ENCODE results near the gene TTLL3.
"Not testable (repeated sequence)": the region's sequence is repeated elsewhere in the genome, so short reads cannot be mapped to it uniquely, and the experiment has no call there.

The TTLL3 gene

DNA sequence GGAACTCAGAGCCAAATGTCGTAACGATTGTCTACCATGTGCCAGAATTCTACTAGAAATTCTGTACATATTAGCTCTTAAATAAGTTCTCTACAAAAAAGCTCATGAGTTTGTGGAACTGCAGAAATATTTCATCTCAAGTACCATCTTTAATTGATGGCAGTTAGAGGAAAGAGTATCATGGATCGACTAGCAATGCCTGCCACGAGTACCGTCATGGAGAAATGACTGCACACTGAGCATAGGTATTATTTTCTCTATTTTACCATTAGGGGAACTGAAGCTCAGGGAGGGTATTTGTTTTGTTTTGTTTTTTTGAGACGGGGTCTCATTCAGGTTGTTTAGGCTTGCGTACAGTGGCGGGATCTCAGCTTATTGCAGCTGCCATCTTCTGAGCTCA, 31.0 kb downstream of the TTLL3 start:
- DNase-seq (ENCODE audit: low read depth): no peak

DNA sequence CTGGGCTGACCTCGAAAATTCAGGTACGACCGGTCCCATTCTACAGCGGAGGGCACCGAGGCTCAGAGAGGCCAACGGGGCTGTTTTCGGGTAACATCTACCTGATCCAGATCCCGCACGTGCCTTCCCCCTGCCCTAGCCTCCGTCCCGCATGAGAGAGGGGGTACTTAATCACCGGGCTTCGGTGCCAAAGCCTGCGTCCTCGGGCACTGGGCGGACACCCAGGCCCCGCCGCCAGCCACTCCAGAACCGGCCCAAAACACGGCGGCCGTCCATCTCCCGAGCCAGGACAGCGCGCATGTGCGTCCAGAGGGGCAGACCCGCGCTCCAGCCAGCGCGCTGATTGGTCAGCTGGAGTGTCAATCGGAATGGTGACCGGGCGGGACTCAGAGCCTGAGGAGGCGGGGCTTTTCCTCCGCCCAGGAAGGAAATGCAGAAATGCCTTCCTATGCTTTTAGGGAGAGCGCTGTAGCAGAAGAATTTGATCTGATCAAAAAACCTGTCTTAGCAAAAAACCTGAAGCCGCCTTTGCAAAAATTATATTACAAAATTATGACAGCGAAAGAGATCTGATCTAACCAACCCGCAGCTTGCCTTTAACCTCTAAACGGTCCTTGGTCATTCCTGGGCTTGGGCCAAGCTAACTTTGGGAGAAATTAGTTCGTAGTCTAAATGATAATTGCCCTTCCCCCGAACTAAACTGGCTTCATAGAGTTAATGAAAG, 33.8 kb downstream of the TTLL3 start, which contains the start of gene RPUSD3:
RPUSD3 (minus strand) TSS at position 294 of the 724 bp plus-strand sequence; CDS start at position 276, 18 bp downstream.
- DNase-seq (ENCODE audit: low read depth): peak; percentile 93

DNA sequence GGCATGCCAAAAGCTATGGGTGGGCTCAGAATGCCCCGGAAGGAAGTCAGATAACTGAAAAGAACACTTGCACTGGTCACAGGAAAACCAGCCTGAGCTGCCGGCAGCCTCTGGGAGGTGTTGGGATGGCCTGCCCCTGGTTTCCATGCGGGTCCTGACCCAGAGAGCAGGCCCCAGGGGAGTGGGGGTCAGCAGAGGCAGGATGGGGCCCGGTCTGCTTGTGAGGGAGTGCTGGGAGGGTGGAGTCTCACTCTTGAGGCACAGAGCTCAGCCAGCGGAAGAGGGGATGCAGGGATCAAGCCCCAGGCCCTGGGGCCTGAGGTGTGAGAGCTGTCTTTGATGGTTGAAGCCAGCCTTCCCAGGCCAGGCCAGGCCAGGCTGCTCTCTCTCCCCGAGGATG, 36.2 kb downstream of the TTLL3 start:
- DNase-seq (ENCODE audit: low read depth): no peak

DNA sequence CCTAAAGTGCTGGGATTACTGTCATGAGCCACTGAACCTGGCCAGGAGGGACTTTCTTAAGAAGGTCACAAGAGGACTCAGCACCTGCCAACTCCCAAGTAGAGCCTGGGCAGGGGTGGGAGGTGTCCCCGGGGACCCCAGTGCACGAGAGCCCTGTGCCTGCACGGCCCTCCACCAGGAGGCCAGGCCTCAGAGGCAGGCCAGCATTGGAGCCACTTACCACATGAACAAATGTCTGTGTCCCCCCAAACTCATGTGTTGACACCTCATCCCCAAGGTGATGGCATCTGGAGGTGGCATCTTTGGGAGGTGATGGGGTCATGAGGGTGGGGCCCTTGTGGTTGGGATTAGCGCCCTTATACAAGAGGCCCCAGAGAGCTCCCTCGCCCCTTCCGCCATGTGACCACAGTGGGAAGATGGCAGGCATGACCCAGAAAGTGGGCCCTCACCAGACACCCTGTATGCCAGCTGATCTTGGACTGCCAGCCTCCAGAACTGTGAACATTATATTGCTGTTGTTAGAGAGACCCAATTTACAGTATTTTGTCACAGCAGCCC, 36.9 kb downstream of the TTLL3 start:
- DNase-seq (ENCODE audit: low read depth): no peak

DNA sequence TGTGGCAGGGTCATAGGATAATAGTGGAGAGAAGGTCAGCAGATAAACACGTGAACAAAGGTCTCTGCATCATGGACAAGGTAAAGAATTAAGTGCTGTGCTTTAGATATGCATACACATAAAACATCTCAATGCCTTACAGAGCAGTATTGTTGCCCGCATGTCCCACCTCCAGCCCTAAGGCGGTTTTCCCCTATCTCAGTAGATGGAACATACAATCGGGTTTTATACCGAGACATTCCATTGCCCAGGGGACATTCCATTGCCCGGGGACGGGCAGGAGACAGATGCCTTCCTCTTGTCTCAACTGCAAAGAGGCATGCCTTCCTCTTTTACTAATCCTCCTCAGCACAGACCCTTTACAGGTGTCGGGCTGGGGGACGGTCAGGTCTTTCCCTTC, 37.8 kb downstream of the TTLL3 start:
- not testable (repeated sequence) for DNase-seq (ENCODE audit: low read depth)

DNA sequence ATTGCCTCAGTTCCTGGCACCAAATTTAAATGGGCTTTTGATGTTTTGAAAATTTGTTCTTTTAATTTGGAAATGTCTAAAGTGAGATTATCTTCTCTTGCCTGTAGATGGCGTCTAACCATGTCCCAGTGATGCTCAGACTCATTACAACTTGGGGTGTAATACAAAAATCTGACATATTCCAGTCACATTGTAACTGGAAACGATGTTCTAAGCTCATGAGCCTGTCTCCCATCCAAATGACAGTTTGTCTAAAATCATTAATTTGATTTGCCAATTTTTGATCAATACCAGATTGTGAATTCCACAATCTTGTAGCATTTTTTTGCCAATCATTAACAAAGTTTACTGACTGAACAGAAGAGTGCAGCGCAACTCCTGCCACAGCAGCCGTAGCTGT, 38.8 kb downstream of the TTLL3 start:
- not testable (repeated sequence) for DNase-seq (ENCODE audit: low read depth)

DNA sequence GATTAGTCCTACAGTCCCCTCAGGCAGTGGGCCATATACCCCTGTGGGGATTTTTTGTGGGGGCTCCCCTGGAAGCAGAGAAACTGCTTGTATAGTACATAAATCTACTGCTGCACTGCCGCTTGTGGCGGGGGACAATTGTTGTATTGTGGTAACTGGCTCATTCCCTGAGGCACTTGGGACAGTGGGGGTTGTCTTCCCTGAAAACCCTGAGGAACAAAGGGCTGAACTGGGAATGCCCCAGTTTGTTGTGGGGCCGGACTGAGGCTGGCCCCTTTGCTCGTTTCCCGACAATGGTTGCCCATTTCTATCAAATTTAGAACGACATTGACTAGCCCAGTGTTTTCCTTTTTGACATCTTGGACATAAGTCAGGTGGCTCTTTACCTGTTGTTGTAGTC, 41.3 kb downstream of the TTLL3 start:
- DNase-seq (ENCODE audit: low read depth): not testable (repeated sequence)

DNA sequence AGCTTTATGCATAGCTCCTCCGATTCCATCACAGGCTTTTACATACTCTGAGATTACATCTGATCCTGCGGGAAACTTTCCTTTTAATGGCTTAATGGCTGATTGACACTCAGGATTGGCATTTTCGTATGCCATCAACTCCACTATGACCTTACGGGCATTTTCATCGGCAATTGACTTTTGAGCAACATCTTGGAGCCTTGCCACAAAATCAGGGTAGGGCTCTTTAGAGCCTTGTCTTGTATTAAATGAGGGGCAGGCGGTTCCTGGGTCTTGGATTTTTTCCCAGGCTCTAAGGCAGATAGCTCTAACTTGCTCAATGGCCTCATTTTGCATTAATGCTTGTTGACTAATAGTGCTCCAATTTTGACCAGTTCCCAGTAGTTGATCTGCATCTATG, 41.9 kb downstream of the TTLL3 start:
- not testable (repeated sequence) for DNase-seq (ENCODE audit: low read depth)

DNA sequence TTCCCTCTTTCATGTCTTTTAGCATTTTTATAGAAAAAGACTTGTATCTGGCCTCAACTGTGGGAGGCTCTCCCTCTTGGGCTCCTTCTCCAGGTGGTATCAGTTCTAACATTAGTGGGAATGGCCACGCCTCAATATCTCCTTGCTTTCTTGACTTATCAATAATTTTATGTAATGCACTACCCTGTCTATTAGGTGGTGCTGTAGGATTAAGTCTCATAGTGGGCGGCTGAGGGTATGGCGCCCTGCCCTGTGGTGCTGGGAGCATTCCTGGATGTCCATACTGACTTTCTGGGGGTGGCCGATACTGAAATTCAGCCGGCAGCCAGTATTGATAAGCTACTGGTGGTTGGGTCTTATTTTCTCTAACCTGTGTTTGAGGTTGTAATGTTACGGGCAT, 42.5 kb downstream of the TTLL3 start:
- DNase-seq (ENCODE audit: low read depth): no peak

DNA sequence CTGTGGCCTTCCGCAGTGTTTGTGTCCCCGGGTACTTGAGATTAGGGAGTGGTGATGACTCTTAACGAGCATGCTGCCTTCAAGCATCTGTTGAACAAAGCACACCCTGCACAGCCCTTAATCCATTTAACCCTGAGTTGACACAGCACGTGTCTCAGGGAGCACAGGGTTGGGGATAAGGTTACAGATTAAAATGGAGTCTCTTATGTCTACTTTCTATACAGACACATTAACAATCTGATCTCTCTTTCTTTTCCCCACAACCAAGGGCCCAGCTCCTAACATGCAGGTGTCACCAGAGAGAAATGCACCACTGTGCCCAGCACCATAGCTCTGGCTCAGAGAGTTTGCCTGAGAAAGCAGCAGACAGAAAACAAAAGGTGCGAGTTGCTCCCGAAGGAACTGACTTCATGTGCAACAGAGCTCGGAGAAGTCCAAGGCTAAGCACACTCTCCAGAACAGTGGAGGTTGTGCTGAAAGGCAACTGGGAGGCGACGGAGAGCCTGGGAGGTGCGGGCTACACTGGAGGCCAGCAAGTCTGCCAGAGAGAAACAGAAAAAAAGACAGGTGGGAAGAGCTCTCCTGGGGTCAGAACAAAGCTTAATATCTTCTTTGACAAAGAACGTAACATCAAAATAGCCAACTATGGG, 44.4 kb downstream of the TTLL3 start:
- DNase-seq (ENCODE audit: low read depth): not testable (repeated sequence)

DNA sequence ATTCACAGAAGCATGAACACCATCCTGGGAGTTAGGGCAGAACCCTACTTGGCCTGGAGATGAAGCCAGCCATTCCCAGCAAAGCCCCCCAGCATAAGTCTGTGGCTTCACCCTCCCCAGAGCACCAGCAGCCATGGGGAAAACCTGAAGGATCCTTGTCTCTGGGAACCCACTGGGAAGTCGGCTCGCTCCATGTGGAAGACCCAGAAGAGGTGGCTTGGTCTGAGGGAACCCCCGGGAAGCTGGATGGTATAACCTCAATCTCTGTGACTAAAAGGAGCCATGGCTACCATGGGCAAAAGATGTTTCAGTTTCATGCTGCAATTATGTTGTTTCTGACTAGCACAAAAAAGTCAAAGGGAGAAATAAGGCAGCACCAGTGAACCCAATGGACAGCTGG, 45.5 kb downstream of the TTLL3 start:
- no peak for DNase-seq (ENCODE audit: low read depth)

DNA sequence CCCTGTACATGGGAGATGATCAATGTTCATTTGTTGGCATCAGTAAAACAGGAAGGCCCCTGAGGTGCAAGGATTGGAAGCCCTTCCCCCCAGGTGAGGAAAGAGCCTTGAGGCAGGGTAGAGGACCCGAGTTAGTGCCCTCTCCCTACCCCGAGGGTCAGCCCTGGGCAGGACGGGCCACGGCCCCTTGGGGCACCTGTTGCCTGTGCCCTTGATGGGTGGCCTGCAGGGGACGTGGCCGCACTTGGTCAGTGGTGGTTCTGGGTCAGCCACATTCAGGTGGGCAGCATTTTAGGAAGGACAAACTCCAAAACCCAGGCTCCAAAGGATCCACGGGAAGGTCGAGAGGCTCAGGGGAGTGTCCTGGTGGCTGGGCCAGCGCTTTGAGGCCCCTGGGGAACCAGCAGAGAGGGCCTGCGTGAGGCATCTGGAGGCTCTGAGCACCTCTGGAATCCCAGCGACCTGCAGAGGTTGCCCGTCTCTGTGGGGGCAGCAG, 49.5 kb downstream of the TTLL3 start:
- no peak for DNase-seq (ENCODE audit: low read depth)

DNA sequence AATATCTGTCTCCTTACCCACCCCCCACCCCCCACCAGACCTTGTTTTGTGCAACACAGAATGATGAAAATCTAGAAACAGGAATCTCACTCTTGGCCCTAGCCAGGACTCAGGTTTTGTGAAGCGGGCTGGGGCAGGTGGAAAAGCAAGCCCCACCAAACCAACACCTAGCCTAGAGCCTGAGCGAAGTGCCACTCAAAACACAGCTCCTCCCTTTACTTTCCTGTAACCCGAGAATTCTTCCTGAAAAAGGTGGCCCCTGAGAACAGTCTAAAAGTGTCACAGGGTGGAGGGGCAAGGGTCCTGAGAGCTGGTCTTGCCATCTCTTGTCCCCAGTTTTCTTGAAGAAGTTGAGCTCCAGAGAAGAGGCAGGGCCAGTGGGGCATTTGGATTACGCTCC, 51.1 kb downstream of the TTLL3 start:
- DNase-seq (ENCODE audit: low read depth): no peak

DNA sequence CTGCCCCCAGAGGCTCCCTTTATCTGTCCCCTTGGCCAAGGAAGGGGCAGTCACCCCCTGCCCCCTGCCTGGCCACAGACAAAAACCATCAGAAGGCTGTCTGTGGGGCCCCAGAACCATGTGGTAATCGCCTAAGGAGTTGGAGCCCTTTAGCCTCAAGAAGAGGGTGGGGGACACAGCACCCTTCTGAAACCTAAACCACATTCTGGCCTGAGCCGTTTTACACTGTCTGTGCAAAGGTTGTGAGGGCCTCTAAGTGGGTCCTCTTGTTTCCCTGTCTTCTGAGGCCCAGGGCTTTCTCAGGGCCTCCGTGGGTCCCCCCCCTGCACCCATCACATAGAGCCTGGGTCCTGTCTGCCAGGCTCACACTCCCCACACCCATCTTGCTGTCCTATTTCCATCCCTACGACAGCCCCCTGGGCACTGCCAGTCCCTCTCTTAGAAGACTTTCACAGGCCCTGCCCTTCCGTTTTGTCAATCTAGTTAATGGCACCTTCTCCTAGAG, 51.6 kb downstream of the TTLL3 start:
- no peak for DNase-seq (ENCODE audit: low read depth)

DNA sequence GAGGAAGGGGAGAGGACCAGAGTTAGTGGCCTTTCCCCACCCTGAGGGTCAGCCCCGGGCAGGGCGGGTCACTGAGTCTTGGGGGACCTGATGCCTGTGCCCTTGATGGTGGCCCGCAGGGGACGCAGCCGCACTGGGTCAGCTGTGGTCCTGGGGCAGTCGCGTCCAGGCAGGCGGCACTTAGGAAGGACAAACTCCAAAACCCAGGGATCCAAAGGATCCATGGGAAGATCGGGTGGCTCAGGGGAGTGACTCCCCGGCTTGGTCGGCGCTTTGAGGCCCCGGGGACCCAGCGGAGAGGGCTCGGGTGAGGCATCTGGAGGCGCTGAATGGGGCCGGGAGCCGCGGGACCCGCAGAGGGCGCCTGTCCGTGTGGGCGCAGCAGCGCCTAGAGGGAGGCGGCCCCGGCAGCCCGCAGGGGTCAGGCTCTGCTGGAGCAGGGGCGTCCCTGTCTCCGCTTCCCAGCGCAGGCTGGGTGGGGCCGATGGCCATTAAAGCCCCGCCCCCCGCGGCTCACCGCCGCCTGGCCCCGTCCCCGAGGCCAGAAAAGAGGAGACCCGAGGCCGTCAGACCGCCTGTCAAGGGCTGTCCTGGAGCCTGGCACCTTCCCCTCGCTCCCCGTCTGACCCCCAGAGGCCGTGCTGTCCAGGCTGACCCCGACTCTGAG, 52.5 kb downstream of the TTLL3 start:
- DNase-seq (ENCODE audit: low read depth): no peak

DNA sequence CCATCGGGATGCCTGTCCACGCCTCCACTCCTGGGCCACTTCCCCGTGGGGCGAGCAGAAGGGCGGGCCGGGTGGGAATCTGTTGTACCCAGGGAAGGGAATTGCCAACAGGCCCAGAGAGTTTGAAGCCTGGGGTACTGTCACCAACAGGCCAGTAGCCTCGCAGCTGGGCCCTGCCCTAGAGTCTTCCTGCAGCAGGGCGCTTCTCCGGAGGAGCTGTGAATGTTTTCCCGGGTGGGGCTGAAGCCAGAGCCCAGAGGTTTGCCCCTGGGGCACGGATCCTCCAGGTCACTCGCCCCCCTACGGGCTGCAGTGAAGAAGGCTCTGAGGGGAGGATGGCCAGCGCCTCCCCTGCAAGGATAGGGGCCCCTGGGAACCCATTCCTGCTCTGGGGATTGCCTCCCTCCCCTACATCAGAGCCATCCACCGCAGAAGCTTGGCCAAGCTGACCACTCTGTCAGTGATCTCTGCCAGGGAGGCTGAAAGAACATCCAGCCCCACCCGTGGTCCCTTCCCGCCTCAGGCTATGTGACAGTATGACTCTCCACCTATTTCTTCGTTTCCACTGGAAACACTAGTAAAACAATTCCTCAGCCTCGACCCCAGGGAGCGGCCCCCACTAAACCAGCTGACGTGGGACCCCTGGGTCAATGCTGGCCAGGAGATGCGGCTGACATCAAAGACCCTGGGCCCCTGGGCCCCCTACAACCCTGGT, 53.2 kb downstream of the TTLL3 start:
- no peak for DNase-seq (ENCODE audit: low read depth)

DNA sequence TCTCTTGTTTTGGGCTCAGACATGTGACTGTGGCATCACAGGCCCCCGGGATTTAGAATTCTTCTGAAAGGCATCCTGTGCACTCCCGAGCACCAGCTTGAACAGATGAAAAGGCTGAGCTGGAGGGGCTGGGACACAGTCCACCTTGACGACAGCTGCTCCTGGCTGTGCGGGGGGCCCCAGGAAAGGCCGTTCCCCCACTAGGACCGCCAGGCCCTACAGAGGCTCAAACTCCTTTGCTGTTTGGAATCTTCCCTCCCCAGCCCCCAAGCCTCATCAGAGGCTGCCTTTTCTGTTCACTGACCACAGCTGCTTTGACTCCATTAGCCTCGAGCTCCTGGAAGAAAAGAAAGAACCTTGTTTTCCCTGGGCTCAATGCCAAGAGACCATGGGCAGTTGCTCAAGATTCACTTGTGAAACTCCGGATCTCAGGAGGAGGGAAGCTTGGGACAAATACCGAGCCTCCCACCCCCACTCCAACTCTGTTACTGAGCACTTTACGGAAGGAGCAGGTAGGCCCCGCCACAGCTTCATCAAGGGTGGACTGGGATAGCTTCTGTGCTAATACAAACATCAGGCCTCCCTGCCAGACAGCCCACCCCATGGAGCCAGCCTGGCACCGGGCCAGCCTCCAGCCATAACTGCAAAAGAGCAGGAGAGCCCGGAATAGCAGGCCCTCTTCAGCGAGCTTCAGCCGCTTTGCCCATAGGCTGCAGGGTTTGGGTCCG, 54.3 kb downstream of the TTLL3 start:
- peak; percentile 50 for DNase-seq (ENCODE audit: low read depth)

DNA sequence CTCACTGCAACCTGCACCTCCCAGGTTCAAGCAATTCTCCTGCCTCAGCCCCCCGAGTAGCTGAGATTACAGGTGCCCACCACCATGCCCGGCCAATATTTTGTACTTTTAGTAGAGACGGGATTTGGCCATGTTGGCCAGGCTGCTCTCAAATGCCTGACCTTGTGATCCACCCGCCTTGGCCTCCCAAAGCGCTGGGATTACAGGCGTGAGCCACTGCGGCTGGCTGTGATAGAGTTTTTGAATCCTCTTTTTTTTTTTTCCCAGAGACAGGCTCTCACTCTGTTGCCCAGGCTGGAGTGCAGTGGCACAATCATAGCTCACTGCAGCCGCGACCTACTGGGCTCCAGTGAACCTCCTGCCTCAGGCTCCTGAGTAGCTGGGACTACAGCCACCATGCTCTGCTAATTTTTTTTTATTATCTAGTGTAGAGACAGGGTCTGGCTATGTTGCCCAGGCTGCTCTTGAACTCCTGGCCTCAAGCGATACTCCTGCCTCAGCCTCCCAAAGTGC, 55.1 kb downstream of the TTLL3 start:
- not testable (repeated sequence) for DNase-seq (ENCODE audit: low read depth)

DNA sequence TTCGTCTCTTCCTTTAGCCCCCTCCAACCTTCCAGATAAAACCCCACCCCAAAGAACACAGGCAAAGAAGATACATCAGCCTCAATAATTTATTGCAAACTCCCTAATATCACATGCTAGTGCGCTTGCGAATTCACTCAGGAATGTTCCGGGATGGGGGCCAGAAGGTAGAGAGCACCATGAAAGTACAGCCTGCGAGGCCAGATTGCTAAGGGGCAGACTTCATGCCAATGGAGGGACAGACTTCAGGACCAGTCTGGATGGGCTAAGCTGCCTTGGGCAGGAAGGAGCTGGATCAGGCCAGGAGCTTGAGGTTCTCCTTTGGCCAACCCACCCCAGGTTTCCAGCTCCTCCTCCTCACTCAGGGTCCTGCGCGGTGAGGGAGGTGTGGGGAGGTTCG, 56.6 kb downstream of the TTLL3 start:
- no peak for DNase-seq (ENCODE audit: low read depth)

DNA sequence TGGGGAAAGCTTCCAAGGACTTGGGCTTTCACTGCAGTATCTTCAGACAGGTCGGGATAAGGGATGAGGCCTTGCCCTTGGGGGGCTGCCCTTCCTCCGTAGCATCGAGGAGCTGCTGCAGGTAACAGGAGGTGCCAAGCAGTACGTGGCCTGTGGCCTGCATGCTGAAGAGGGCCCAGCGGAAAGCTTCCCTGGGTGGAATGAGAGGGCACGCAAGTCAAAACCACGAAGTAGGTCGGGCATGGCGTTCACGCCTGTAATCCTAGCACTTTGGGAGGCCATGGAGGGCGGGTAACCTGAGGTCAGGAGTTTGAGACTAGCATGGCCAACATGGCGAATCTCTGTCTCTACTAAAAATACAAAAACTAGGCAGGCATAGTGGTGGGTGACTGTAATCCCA, 57.0 kb downstream of the TTLL3 start:
- DNase-seq (ENCODE audit: low read depth): no peak

DNA sequence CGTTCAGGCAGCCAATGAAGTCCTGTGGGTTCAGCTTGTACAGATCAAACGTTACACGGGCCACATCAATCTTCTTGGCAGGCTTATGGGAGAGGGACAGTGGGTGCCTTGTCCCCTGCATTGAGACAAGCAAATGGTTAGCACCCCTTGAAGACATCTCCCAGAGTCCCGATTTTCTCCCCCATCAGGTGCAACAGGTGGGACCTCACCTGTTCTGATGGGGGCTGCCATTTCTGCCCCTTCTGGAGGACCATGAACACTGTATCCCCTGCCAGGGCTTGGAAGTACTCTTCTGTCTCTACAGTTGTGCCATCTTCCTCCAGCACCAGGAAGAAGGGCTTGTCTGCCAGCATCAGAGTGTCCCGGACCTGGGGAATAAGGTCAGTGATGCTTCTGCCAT, 59.9 kb downstream of the TTLL3 start:
- no peak for DNase-seq (ENCODE audit: low read depth)
